GM21423 (cell line): ENCODE measurements around the gene HOXD11.
A peak's percentile ranks its signal among the peaks of the same experiment; 100 is the strongest.

Experiments used
- ATAC-seq: cut with Tn5 transposase; IDR thresholded peaks from one replicate; pipeline ENCODE4 v1.9.1; 2021; ENCODE audit warnings: mild to moderate bottlenecking, moderate library complexity; ENCODE audit not compliant: unreplicated experiment

HOXD11 gene

DNA sequence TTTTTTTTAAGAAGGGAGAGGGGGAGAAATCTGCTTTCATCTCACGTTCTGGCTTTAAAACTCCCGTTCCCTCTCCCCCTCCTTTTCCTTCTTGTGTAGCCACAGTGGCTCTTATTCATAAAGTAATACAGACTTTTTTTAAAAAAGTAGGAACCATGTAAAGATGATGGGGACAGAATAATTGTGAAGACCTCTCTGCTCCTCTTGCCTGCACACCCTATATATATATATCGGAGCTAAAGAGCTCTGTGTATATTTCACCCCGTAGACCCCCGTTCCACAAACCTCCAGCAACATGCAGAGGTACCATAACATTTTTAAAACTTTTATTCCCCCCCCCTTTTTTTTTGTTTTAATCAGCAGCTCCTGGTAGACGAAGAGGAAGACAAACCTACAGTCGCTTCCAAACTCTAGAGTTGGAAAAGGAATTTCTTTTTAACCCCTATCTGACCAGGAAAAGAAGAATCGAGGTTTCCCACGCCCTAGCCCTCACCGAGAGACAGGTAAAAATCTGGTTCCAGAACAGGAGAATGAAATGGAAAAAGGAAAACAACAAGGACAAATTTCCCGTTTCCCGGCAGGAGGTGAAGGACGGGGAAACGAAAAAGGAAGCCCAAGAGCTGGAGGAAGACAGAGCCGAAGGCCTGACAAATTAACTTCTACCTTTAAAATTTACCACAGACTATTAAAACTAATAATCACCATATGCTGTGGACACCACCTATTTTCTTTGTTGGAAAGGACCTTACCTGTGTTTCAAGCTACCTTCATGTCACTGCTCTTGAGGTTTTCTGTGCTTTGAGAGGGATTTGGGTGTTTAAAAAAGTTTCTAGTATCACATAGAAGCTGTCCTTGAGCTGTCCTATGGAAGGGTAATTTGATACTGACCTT, 24.1 kb downstream of the HOXD11 start:
- ATAC-seq, result no peak

- no peak for ATAC-seq
These were observed 24.7 kb downstream of the HOXD11 start for GRCh38 chr2:176131848-176132158.

DNA sequence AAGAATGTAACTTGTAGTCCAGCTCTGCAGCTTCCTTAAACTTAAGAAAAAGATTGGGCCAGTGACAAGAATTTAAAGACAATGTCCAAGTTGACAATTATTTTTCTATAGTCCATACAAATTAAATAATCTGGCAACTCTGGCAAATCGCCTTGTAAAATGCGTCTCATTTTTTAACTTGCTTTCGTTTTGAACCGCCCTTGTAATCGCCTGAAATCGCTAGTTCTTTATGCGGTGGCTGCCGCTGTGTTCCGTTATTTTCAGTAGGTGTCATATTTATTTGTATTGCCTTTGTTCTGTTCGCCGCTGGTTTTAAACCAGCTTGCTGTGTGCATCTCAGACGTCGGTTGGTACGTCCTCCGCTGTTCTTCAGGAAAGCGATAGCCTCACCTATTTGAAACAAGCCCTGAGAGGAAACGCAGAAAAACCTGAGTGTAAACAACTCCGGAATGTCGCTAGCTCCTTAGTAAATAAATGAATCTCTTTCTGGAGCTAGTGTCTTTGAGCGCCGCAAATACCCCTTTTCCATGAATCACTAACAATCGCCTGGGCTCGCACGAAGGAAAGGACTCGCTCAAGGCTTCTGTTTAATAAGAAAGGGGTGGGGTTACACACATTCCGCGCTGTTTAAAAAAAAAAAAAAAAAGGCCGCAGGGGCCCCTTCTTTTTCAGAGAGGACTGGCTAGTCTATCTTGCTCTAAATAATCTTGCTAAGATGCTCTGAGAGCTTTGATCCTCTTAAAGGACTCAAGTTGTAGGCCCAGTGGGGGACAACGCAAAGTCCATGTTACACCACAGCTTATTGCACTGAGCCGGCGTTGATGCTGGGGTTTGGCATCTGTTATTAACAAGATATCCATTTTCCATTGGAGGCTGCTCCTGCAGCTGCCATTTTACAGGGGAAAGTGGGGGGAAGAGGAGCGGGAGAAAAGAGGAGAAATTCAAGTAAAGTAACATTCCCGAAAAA, 25.4 kb downstream of the HOXD11 start:
- ATAC-seq, result no peak

GRCh38 chr2:176133389-176133788, 26.3 kb downstream of the HOXD11 start:
- ATAC-seq, result no peak

- ATAC-seq, result no peak
These were observed 27.0 kb downstream of the HOXD11 start for GRCh38 chr2:176134035-176134434.

DNA sequence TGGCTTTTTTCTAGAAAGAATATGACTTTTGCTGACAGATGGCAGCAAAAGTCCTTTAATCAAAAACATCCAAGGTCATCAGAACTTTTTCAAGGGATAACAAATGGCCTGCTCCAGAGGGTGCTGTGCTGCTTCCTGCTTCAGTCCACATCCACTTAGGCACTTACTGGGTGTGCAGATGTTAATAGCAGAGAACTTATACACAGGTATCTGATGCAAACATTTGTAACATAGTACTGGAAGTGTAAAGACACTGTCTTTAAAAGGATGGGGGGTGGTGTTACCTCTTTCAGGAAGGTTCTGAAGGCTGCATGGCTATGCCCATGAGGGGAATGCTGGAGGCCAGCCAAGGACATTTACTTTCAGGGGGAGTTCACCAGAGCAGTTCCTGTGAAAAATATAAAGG, 28.0 kb downstream of the HOXD11 start:
- ATAC-seq, result no peak

- no peak for ATAC-seq
These were observed 29.5 kb downstream of the HOXD11 start for GRCh38 chr2:176136374-176137251.

- ATAC-seq, result no peak
These were observed 30.1 kb downstream of the HOXD11 start for GRCh38 chr2:176137252-176137580.

GRCh38 chr2:176137906-176138305, 30.8 kb downstream of the HOXD11 start:
- ATAC-seq, result no peak

DNA sequence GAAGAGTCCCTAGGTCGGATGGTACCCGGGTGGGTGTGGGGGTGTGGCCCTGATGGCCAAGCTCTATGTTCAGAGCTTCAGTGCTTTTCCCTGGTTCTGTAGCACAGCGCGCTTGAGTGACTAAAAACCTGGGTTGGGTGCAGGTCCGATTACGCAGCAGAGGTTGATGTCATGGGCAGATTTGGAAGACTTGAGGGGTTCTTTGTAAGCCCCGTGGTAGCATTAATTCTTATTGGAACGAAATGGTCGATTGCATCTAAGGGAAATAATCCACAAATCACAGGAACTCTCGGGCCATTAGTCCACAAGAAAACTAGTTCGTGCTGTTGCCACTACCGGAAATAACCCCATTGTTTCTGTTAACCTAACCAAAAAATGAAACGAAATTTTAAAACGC, 31.4 kb downstream of the HOXD11 start:
- ATAC-seq, result no peak

GRCh38 chr2:176138923-176139660, 32.0 kb downstream of the HOXD11 start:
- ATAC-seq, result no peak

GRCh38 chr2:176139661-176140512, 32.8 kb downstream of the HOXD11 start:
- no peak for ATAC-seq

- ATAC-seq, result peak; percentile 91
These were observed 33.6 kb downstream of the HOXD11 start for GRCh38 chr2:176140513-176141317.

DNA sequence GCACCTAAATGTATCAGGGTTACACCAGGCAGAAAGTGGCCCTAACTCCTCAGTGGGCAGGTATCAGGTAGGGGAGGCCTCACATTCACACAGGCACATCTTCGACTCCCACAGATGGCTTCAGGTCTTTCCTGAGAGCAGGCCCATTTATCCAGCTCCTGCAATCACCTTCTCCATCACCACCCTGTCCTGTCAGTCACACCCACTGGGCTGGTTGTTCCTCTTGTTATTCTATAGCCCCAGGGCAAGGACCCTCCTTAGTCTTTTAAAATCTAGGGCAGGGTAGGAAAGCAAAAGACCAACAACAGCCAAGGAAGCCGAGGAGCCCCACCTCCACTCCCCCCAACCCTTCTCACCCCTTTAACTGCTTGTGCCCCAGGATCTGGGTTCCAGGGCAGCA, 35.2 kb downstream of the HOXD11 start:
- ATAC-seq, result no peak

GRCh38 chr2:176145085-176145969, 38.2 kb downstream of the HOXD11 start:
- ATAC-seq, result no peak

DNA sequence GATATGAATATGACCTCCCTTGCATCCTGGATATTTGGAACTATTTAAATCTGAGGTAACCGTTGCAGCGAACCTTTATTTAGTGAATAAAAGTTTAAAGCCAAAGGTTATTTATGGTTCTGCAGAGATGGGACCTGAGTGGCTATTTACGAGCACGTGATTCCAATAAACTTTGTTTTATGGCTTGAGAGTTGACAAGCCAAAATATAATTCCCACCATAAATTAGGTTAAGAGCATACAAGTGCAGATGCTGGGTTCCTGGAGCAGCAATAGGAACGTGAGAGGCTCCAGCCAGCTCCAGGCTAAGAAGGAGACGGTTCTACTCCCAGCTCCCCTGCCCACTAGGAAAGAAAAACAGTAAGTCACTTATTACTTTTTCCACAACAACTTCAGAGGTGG, 39.0 kb downstream of the HOXD11 start:
- no peak for ATAC-seq

DNA sequence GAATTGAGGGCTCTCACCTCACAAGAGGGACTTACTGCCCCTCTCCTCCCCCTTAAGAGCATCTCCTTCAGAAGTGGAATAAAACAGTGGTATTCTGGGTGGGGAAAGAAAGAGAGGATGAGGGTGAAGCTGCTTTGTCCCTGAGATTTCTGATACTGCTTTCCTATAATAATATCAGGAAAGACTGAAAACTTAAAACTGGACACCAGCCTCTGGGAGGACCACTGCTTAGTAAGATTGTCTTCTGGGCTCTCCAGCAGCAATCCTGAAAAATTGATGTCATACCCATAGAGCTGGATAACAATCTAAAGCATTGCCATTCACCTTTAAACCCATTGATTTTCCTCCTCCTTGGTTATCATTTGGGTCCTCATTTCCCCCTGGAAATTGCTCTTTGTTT, 39.6 kb downstream of the HOXD11 start:
- ATAC-seq, result no peak
